ENCODE measurements around the gene KIF26B.

DNA sequence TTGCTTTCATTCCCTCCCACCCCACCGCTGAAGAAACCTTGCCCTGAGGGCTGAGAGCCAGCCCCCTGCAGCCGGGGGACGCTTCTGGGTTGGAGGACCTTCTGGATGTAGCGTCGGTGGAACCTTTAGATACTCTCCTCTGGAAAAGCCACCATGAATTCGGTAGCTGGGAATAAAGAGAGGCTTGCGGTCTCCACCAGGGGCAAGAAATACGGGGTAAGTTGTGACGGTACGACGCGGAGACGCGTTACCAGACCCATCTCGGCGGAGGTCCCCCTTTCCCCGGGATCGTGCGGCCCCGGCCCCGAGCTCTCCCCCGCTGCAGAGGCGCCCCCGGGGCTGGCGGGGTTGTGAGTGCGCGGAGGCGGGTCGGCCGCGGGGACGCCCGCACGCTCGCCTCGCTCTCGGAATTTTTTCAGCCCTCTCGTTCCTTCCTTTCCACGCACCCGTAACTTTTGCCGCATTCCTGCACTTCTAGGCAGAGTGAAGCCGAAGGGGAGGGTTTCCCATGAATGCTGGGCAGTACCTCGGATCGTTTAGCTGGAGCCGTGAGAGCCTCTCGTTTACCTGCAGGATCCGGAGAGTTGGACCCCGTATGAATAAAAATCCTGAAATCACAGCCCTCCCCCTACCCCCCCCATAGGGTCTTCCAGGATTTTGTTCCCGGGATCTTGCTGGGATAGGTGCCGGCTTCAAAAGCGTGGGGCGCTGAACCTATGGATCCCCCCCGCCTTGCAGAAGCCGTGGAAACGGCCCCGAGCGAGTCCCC, 671 bp downstream of the KIF26B start:
- TF ChIP-seq TAF1 (IDR thresholded peaks at IDR 0.05; ENCODE audit: low read depth, low read length), result no peak
- no peak for TF ChIP-seq POLR2AphosphoS5 (IDR thresholded peaks at IDR 0.05; ENCODE audit: low read depth, low read length)
